Spleen (tissue), 7 donors: Measurements from ENCODE around the gene SIN3B.

Experiments used
- CTCF ChIP-seq, 11 experiments: fragments of 200-600 bp in 7 of 11; fragments of 450-650 bp in 4 of 11; sonication (generic) in 4 of 11; IDR thresholded peaks in 8 of 11; conservative IDR thresholded peaks in 3 of 11; 1 replicate in 7 of 11; 2 replicates in 4 of 11; pipeline versions ENCODE4 v1.4.0 to v1.8.0; 2016 to 2021; ENCODE audit warnings: antibody characterized with exemption in 11 of 11, inconsistent platforms in 4 of 11, mild to moderate bottlenecking in 1 of 11
- POLR2A ChIP-seq, 3 donors: fragments of 450-650 bp; IDR thresholded peaks; one replicate each; pipeline ENCODE4 v1.5.1; 2017; ENCODE audit warnings: antibody characterized with exemption in 3 of 3, mild to moderate bottlenecking in 1 of 3
- donor health status: DM: no; HTN: no; CAD: no; lungs with moderate emphysema.
- donor health status: DM: no; HTN: no; CAD: no.
- donor health status: DM: no; HTN: no; CAD: no.

- TF ChIP-seq CTCF (IDR thresholded peaks at IDR 0.05 in 8 of 11, conservative IDR thresholded peaks at IDR 0.05 in 3 of 11) (no peak), POLR2A (IDR thresholded peaks at IDR 0.05) (no peak)
Observed at GRCh38 chr19:16888629-16889365, 59.6 kb downstream of the SIN3B start, which contains the start of gene F2RL3.
